Prostate gland (tissue), 2 donors: Measurements from ENCODE around the gene ATXN10. TPM values are rescaled to one million over a fixed set of nuclear protein-coding genes. Genes with fewer than 3 reads are reported as not detected.

Source experiments
- DNase-seq: peaks from one replicate; pipeline ENCODE4 v3.0.0-alpha.2; 2019; ENCODE audit warnings: low spot score
- H3K27ac ChIP-seq, 2 donors: fragments of 200-600 bp; sonication (generic); 2 replicates each; pipeline ENCODE4 v1.5.1; 2017 to 2019
- H3K27me3 ChIP-seq: fragments of 200-600 bp; sonication (generic); replicated peaks from 2 replicates; pipeline ENCODE4 v1.5.1; 2019; ENCODE audit not compliant: insufficient read depth
- H3K36me3 ChIP-seq, 2 donors: fragments of 200-600 bp; sonication (generic); 1 replicate in 1 of 2; 2 replicates in 1 of 2; pipeline versions ENCODE4 v1.5.1 to v1.8.1; 2017 to 2019
- H3K4me1 ChIP-seq: fragments of 200-600 bp; sonication (generic); replicated peaks from 2 replicates; pipeline ENCODE4 v1.5.1; 2019
- H3K4me3 ChIP-seq, 2 donors: fragments of 200-600 bp; sonication (generic); 2 replicates each; pipeline ENCODE4 v1.5.1; 2017 to 2019
- H3K9me3 ChIP-seq: fragments of 200-600 bp; sonication (generic); 2 replicates; pipeline ENCODE4 v1.5.1; 2017
- POLR2A ChIP-seq: fragments of 450-650 bp; IDR thresholded peaks from one replicate; pipeline ENCODE4 v1.6.1; 2016; ENCODE audit warnings: antibody characterized with exemption, mild to moderate bottlenecking
- POLR2AphosphoS5 ChIP-seq: sonication (generic); formaldehyde crosslinking; IDR thresholded peaks from one replicate; pipeline ENCODE4 v1.6.1; 2017; ENCODE audit warnings: antibody characterized with exemption
- WGBS: methylation state at CpG from one replicate; pipeline ENCODE4 v1.1.5; 2018; 5-methylcytosine and 5-hydroxymethylcytosine counted together
- intact Hi-C: fragments of 100-400 bp; cut with DNase I; formaldehyde crosslinking; loops from one replicate; pipeline ENCODE4 v1.14.2; 2022
- total RNA-seq, 2 donors: library from RNA; depleted of rRNA; stranded (reverse); fragments of >200 nt; gene quantifications; one replicate each; pipeline ENCODE4 v1.1.0, GENCODE V29; 2016
- TF ChIP-seq, protein P1 (sequence below), 4 experiments: fragments of 200-600 bp in 2 of 4; fragments of 450-650 bp in 2 of 4; sonication (generic) in 2 of 4; IDR thresholded peaks; 1 replicate in 3 of 4; 2 replicates in 1 of 4; pipeline ENCODE4 v1.5.1; 2016 to 2019; ENCODE audit warnings: antibody characterized with exemption in 4 of 4, mild to moderate bottlenecking in 2 of 4, moderate library complexity in 2 of 4

ATXN10 gene
- total RNA-seq, 2 donors from 2014 or later = 125 to 148 TPM

DNA sequence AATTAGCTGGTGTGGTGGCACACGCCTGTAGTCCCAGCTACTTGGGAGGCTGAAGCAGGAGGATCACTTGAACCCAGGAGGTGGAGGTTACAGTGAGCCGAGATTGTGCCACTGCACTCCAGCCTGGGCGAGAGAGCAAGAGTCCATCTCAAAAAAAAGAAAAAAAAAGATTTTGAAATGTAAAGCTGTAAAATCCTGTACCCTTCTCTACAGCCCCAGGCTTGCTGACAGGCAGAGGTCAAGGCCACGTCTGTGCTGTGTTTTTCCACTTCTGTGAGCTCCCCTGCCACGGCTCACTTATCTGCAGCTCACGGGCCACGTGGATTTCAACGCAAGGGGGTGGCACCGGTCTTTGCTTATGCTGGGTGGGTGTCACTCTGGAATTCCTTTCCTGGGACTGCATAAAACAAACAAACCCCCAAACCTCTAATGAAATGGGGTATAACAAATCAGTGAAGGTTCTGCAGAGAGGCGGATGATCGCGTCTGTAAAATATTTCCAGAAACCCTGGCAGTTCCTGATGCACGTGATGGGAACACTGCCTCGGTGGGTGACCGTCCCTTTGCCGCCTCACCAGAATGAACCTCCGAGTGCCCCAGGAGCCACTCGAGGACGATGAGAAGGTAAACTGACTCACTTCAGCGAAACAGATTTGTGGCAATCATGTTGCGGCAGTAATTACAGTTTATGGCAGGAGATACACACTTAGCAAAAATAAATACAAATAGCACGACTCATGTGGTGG lies 44.0 kb upstream of the ATXN10 start:
- H3K27ac ChIP-seq = no peak overlapping the region
- intact Hi-C loops = no loop called here
- 89% methylated on average over 22 of the region's 22 CpGs for WGBS
- DNase-seq = no peak
- TF ChIP-seq POLR2A = no peak
- no peak for TF ChIP-seq POLR2AphosphoS5
- TF ChIP-seq, protein P1, sequence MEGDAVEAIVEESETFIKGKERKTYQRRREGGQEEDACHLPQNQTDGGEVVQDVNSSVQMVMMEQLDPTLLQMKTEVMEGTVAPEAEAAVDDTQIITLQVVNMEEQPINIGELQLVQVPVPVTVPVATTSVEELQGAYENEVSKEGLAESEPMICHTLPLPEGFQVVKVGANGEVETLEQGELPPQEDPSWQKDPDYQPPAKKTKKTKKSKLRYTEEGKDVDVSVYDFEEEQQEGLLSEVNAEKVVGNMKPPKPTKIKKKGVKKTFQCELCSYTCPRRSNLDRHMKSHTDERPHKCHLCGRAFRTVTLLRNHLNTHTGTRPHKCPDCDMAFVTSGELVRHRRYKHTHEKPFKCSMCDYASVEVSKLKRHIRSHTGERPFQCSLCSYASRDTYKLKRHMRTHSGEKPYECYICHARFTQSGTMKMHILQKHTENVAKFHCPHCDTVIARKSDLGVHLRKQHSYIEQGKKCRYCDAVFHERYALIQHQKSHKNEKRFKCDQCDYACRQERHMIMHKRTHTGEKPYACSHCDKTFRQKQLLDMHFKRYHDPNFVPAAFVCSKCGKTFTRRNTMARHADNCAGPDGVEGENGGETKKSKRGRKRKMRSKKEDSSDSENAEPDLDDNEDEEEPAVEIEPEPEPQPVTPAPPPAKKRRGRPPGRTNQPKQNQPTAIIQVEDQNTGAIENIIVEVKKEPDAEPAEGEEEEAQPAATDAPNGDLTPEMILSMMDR (IDR thresholded peaks at IDR 0.05) = no peak
- no peaks in the 10 kb centered on the region for H3K36me3 ChIP-seq
- H3K4me1 ChIP-seq = no peaks in the 10 kb centered on the region
- no peaks in the 10 kb centered on the region for H3K27me3 ChIP-seq
- H3K4me3 ChIP-seq = no peak overlapping the region
- no peaks in the 10 kb centered on the region for H3K9me3 ChIP-seq

DNA sequence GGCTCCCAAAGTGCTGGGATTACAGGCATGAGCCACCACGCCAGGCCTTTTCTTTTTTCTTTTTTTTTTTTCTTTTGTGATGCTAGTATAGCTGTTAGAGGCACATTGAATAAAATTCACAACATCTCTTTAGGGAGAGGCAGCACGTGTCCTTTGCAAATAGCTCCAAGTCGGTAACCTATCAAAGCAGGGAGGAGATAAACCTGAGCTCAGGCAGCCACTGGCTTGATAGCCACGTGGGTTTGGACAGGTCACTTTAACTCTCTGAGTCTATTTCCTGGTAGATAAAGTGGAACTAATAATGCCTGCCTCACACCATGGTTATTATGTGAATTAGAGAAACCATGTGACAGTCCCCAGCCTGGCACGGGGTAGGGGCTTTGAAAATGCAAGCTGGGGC lies 43.1 kb upstream of the ATXN10 start:
- no peaks in the 10 kb centered on the region for H3K27me3 ChIP-seq
- intact Hi-C loops = no loop called here
- H3K36me3 ChIP-seq = no peaks in the 10 kb centered on the region
- no peak overlapping the region for H3K27ac ChIP-seq
- H3K4me1 ChIP-seq = no peaks in the 10 kb centered on the region
- H3K4me3 ChIP-seq = no peak overlapping the region
- WGBS = 64% methylated on average over 5 of the region's 5 CpGs
- DNase-seq = no peak
- H3K9me3 ChIP-seq = no peaks in the 10 kb centered on the region
- TF ChIP-seq POLR2A (no peak), POLR2AphosphoS5 (no peak)
- TF ChIP-seq, protein P1 (IDR thresholded peaks at IDR 0.05) = no peak

DNA sequence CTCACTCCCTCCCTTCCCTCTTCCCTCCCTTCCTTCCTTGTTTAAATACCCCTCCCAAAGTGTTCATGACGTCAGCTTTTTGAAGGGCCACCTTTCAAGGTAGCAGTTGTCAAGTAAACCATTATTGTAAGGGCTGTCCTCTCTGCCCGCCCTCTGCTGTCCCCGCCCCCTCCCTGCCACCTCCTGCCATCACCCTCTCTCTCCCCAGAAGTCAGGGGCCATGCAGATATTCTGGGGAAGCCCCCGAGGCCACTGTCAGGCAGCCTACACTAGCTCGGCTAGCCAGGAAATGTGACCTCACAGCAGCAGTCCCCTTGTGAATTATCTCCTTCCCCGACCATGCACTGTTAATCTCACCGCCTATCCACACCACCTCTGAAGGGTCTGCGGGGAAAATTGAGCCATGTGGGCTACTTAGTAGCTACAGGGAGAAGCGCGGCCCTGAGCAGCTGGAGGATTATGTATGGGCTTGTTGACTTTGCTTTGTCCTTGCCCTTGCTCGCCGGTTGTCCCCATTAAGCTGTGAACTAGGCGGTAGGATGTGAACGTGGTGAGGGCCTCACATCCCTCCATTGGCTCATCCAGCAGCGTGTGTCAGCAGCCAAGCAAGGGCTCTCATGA lies 42.1 kb upstream of the ATXN10 start:
- intact Hi-C loops = no loop called here
- WGBS = 71% methylated on average over 15 of the region's 15 CpGs
- H3K4me3 ChIP-seq = no peak overlapping the region

DNA sequence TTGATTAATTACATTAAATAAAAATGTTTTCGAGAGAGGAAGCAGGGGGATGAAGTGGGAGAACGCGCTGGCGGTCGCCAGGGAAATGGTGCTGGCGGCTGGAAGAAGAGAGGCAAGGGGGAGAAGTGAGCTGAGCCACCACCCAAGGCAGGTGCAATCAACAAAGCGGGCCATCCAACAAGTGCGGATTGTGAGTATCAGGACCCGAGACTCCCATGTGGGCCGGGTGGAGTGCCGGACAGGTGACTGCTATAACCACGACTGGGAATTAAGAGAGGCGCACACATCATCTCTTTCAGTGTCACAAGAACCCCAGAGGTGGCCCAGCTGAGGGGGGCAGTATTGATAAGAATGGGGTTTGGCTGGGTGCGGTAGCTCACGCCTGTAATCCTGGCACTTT lies 41.2 kb upstream of the ATXN10 start:
- no peak overlapping the region for H3K4me3 ChIP-seq
- H3K36me3 ChIP-seq = no peaks in the 10 kb centered on the region
- H3K27ac ChIP-seq = no peak overlapping the region
- no peaks in the 10 kb centered on the region for H3K27me3 ChIP-seq
- 94% methylated on average over 15 of the region's 15 CpGs for WGBS
- intact Hi-C loops = no loop called here
- TF ChIP-seq POLR2AphosphoS5 = no peak
- no peak for TF ChIP-seq POLR2A
- TF ChIP-seq, protein P1 (IDR thresholded peaks at IDR 0.05) = no peak
- DNase-seq = no peak
- H3K4me1 ChIP-seq = no peaks in the 10 kb centered on the region
- H3K9me3 ChIP-seq = no peaks in the 10 kb centered on the region

More for the DNA sequence above, 42.1 kb upstream of the ATXN10 start:
- TF ChIP-seq POLR2A (no peak), POLR2AphosphoS5 (no peak)
- TF ChIP-seq, protein P1 (IDR thresholded peaks at IDR 0.05) = no peak
- no peak for DNase-seq
- no peaks in the 10 kb centered on the region for H3K4me1 ChIP-seq
- no peaks in the 10 kb centered on the region for H3K36me3 ChIP-seq
- no peaks in the 10 kb centered on the region for H3K27me3 ChIP-seq
- no peaks in the 10 kb centered on the region for H3K9me3 ChIP-seq
- H3K27ac ChIP-seq = no peak overlapping the region
